ENCODE results near the gene GALNT15.

DNA sequence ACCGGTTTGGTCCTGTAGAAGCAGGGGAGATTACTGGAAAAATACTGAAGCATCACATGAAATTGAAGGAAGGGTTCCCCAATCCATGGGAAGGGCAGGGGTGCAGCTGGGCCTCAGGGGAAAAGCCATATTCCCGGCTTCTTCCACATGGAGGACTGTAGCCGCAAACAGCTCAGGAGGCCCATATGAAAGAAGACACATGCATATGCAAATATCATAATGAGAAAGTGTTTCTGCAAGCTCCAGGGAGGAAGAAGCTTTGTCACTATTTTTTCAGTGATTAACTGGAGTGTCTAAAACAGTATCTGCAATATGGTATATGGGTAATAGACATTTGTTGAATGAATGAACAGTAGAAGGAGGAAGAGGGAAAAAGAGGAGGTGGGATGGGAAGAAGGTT is 71.1 kb downstream of the GALNT15 start:
- TF ChIP-seq TAF1 (IDR thresholded peaks at IDR 0.05; ENCODE audit: low read depth, low read length) = no peak
- TF ChIP-seq POLR2A (IDR thresholded peaks at IDR 0.05; ENCODE audit: low read depth, low read length) = no peak
